B cell (primary cell): ENCODE results near the gene HHAT. TPM values are rescaled to one million over a fixed set of nuclear protein-coding genes. Genes with fewer than 3 reads are reported as not detected.

Source experiments
- ATAC-seq: fragments of 200-7000 bp; cut with Tn5 transposase; one replicate; pipeline ENCODE4 v1.10.0; 2021; ENCODE audit warnings: low read depth, mild to moderate bottlenecking, moderate number of reproducible peaks, moderate library complexity
- CTCF ChIA-PET: fragments of 350-600 bp; sonication (Branson Sonifier 250); formaldehyde crosslinking; loops from one replicate; lab custom pipeline; 2021; ENCODE audit warnings: antibody characterized with exemption, inconsistent platforms; lab: Charles Lee
- POLR2A ChIA-PET: fragments of 350-600 bp; sonication (Branson Sonifier 250); formaldehyde crosslinking; loops from one replicate; lab custom pipeline; 2021; ENCODE audit warnings: antibody characterized with exemption; lab: Charles Lee
- DNase-seq: peaks from one replicate; pipeline ENCODE4 v3.0.0; 2013
- H2AFZ ChIP-seq: 2 replicates; pipeline ENCODE4 v1.6.1; 2012; ENCODE audit warnings: mild to moderate bottlenecking, low read depth, low read length; ENCODE audit not compliant: insufficient read depth, poor library complexity, severe bottlenecking
- H3K27ac ChIP-seq, 2 donors: 1 replicate in 1 of 2; 2 replicates in 1 of 2; pipeline ENCODE4 v1.5.1; 2012 to 2013; ENCODE audit warnings: low read length in 2 of 2, mild to moderate bottlenecking in 2 of 2, moderate library complexity in 1 of 2
- H3K27me3 ChIP-seq, 4 experiments: fragments of 200-600 bp in 1 of 4; sonication (generic) in 1 of 4; replicated peaks in 1 of 4; 1 replicate in 2 of 4; 2 replicates in 2 of 4; pipeline versions ENCODE4 v1.6.1 to v1.7.0; 2013 to 2016; ENCODE audit warnings: low read length in 3 of 4, mild to moderate bottlenecking in 2 of 4, mixed read lengths in 1 of 4, moderate library complexity in 1 of 4; ENCODE audit not compliant: insufficient read depth in 4 of 4, control insufficient read depth in 3 of 4; ENCODE audit errors: control extremely low read depth in 1 of 4
- H3K36me3 ChIP-seq, 2 experiments: replicated peaks in 1 of 2; 1 replicate in 1 of 2; 2 replicates in 1 of 2; pipeline versions ENCODE4 v1.6.1 to v1.7.1; 2013; ENCODE audit warnings: low read length in 1 of 2; ENCODE audit not compliant: insufficient read depth in 2 of 2, control insufficient read depth in 1 of 2; ENCODE audit errors: control extremely low read depth in 1 of 2, extremely low read depth in 1 of 2
- H3K4me1 ChIP-seq, 2 donors: fragments of 200-600 bp in 1 of 2; sonication (generic) in 1 of 2; 1 replicate in 1 of 2; 2 replicates in 1 of 2; pipeline versions ENCODE4 v1.5.1 to v1.6.1; 2013 to 2017; ENCODE audit warnings: low read length in 2 of 2; ENCODE audit not compliant: control insufficient read depth in 2 of 2, insufficient read depth in 2 of 2
- H3K4me2 ChIP-seq: replicated peaks from 2 replicates; pipeline ENCODE3; 2012; ENCODE audit warnings: mild to moderate bottlenecking, low read depth, low read length; ENCODE audit not compliant: poor library complexity, severe bottlenecking
- H3K4me3 ChIP-seq, 5 experiments: fragments of 200-600 bp in 1 of 5; sonication (generic) in 1 of 5; 1 replicate in 3 of 5; 2 replicates in 2 of 5; pipeline versions ENCODE4 v1.5.1 to v1.7.0; 2011 to 2016; ENCODE audit warnings: low read length in 4 of 5, mild to moderate bottlenecking in 4 of 5, low read depth in 2 of 5, control low read depth in 1 of 5, moderate library complexity in 1 of 5; ENCODE audit not compliant: insufficient read depth in 1 of 5; ENCODE audit errors: control extremely low read depth in 1 of 5, extremely low read depth in 1 of 5
- H3K79me2 ChIP-seq: fragments of 200-600 bp; sonication (generic); one replicate; pipeline ENCODE4 v1.6.0; 2016; ENCODE audit warnings: low read length; ENCODE audit not compliant: control insufficient read depth, insufficient read depth
- H3K9ac ChIP-seq: fragments of 200-600 bp; sonication (generic); 2 replicates; pipeline ENCODE4 v1.6.1; 2017; ENCODE audit warnings: mild to moderate bottlenecking, low read length, moderate library complexity
- H3K9me3 ChIP-seq, 3 donors: one replicate each; pipeline versions ENCODE4 v1.6.1 to v1.7.1; 2013; ENCODE audit warnings: low read length in 2 of 3; ENCODE audit not compliant: control insufficient read depth in 2 of 3, insufficient read depth in 1 of 3; ENCODE audit errors: control extremely low read depth in 1 of 3
- H4K20me1 ChIP-seq: 2 replicates; pipeline ENCODE4 v1.6.0; 2012; ENCODE audit warnings: mild to moderate bottlenecking, low read length; ENCODE audit not compliant: insufficient read depth, control insufficient read depth, poor library complexity, severe bottlenecking
- H3K27ac Mint-ChIP-seq: one replicate; pipeline ENCODE4 v1.8.0; 2021; ENCODE audit warnings: mixed read lengths
- H3K27me3 Mint-ChIP-seq: one replicate; pipeline ENCODE4 v1.8.0; 2021; ENCODE audit warnings: mixed read lengths
- H3K4me1 Mint-ChIP-seq: one replicate; pipeline ENCODE4 v1.8.0; 2021; ENCODE audit warnings: mixed read lengths
- H3K4me3 Mint-ChIP-seq: one replicate; pipeline ENCODE4 v1.8.0; 2021; ENCODE audit warnings: mixed read lengths
- H3K9me3 Mint-ChIP-seq: one replicate; pipeline ENCODE4 v1.8.0; 2022; ENCODE audit warnings: mixed read lengths; ENCODE audit not compliant: insufficient read depth
- CTCF ChIP-seq: fragments of 200-600 bp; IDR thresholded peaks from one replicate; pipeline ENCODE4 v1.8.0; 2022; ENCODE audit warnings: antibody characterized with exemption, mild to moderate bottlenecking
- EZH2 ChIP-seq: IDR thresholded peaks from 2 replicates; pipeline ENCODE4 v1.6.1; 2012; ENCODE audit warnings: borderline replicate concordance, low read depth, mild to moderate bottlenecking, moderate library complexity, low read length; ENCODE audit not compliant: insufficient read depth, poor library complexity, severe bottlenecking
- WGBS: methylation state at CpG from one replicate; pipeline ENCODE4 v1.1.5; 2013; ENCODE audit warnings: missing lambda C conversion rate; ENCODE audit not compliant: insufficient coverage; 5-methylcytosine and 5-hydroxymethylcytosine counted together
- intact Hi-C: fragments of 100-400 bp; cut with micrococcal nuclease; formaldehyde crosslinking; loops from one replicate; pipeline ENCODE4 v1.10.0; 2022
- polyA plus RNA-seq: library from polyadenylated mRNA; depleted of rRNA; stranded (reverse); fragments of >200 nt; gene quantifications from 2 replicates; pipeline ENCODE4 v1.2.3, GENCODE V29; 2012
- total RNA-seq, 2 donors: library from RNA; stranded (reverse); fragments of 120-200 nt in 1 of 2; gene quantifications; 1 replicate in 1 of 2; 2 replicates in 1 of 2; pipeline versions ENCODE4 v1.2.3 to v1.2.4, GENCODE V29; 2013 to 2022

HHAT gene
- total and polyA plus RNA-seq, 2 donors (not counting 1 experiment from before 2014, with no cell fraction given): 4.0 to 28.2 TPM

- peaks cover 0 to 5% (median 0%) of the 10 kb centered on the region in 4 experiments for H3K27me3 ChIP-seq
- H3K27ac Mint-ChIP-seq: no peak overlapping the region
- no peak overlapping the region for H3K4me2 ChIP-seq
- DNase-seq (no peak), ATAC-seq (no peak)
- no peak overlapping the region for H3K4me3 ChIP-seq
- H3K4me1 ChIP-seq: no peaks in the 10 kb centered on the region
- TF ChIP-seq CTCF: no peak
- H3K27me3 Mint-ChIP-seq: no peaks in the 10 kb centered on the region
- H3K9me3 ChIP-seq: no peaks in the 10 kb centered on the region
- ChIA-PET CTCF (no interaction called here), POLR2A (no interaction called here)
- H3K9me3 Mint-ChIP-seq: no peaks in the 10 kb centered on the region
- H3K9ac ChIP-seq: no peak overlapping the region
- no peak overlapping the region for H3K4me3 Mint-ChIP-seq
- no peaks in the 10 kb centered on the region for H3K36me3 ChIP-seq
- no peaks in the 10 kb centered on the region for H4K20me1 ChIP-seq
- WGBS: no CpG with 5 or more reads among the region's 1 CpG
- H2AFZ ChIP-seq: no peak overlapping the region
- intact Hi-C loops: no loop called here
- H3K4me1 Mint-ChIP-seq: no peaks in the 10 kb centered on the region
- H3K79me2 ChIP-seq: no peaks in the 10 kb centered on the region
- H3K27ac ChIP-seq: no peak overlapping the region
Measured at GRCh38 chr1:210722410-210723081, 393.8 kb downstream of the HHAT start.

- Histone ChIP-seq H3K4me3 (no peak overlapping the region), H3K9me3 (no peaks in the 10 kb centered on the region), H3K4me2 (no peak overlapping the region), H3K27ac (no peak overlapping the region), H4K20me1 (no peaks in the 10 kb centered on the region), H3K27me3 (peaks cover 0 to 5% (median 0%) of the 10 kb centered on the region in 4 experiments), H3K36me3 (no peaks in the 10 kb centered on the region), H2AFZ (no peak overlapping the region), H3K4me1 (no peaks in the 10 kb centered on the region), H3K9ac (no peak overlapping the region), H3K79me2 (no peaks in the 10 kb centered on the region)
- ATAC-seq (no peak), DNase-seq (no peak)
- H3K27ac Mint-ChIP-seq: no peak overlapping the region
- no peaks in the 10 kb centered on the region for H3K4me1 Mint-ChIP-seq
- intact Hi-C loops: no loop called here
- H3K4me3 Mint-ChIP-seq: no peak overlapping the region
- no peaks in the 10 kb centered on the region for H3K9me3 Mint-ChIP-seq
- 48% methylated on average over 2 of the region's 4 CpGs for WGBS
- no peak for TF ChIP-seq CTCF
- TF ChIP-seq EZH2: no peak
- H3K27me3 Mint-ChIP-seq: no peaks in the 10 kb centered on the region
- ChIA-PET CTCF (no interaction called here), POLR2A (no interaction called here)
Measured at GRCh38 chr1:210723646-210724045, 394.9 kb downstream of the HHAT start.
